AG10803 (cell line): Measurements from ENCODE around the gene S100PBP.

Experiments
- DNase-seq: peaks from one replicate; pipeline ENCODE4 v3.0.0; 2010; ENCODE audit warnings: low read depth
- H3K4me3 ChIP-seq: 2 replicates; pipeline ENCODE4 v1.5.1; 2011; ENCODE audit warnings: mild to moderate bottlenecking, low read length, control low read depth
- CTCF ChIP-seq: conservative IDR thresholded peaks from 2 replicates; pipeline ENCODE4 v1.5.1; 2011; ENCODE audit warnings: mild to moderate bottlenecking, low read length, control low read depth, inconsistent platforms

Gene S100PBP

DNA sequence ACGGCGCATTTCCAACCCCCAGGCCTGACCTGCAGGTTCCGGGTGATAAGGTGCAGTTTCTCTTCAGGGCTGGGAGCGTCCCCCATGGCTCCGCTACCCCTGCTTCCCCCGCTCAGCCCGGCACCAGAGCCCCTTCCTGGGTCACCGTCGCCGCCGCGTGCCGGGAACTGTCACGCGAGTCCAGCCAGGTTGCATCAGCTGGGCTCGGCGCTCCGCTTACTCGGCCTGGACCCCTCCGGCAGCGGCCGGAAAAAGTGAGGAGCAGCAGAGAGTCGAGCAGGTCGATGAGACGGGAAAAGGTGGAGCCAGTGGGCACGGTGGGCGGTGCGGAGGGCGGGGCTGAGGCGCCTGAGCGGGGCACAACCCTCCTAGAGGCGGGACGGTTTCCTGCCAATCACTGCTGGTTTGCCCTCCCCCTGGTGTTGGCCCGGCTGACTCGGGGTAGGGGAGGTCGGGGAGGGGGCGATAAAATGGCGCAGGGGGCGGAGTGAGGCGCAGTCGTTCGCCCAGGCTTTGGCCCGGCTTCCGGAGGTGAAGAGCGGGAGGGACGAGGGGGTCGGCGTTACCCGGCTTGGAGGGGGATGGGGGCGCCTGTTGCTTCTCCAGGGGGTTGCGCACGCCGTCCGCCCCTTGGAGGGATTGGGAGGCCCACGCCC is at the start of gene S100PBP, which contains the start of gene YARS1:
S100PBP (plus strand) TSS at position 495 of the 656 bp plus-strand sequence. CDS start 8,447 bp downstream, outside the sequence.
YARS1 (minus strand) TSS at position 200 of the 656 bp plus-strand sequence; CDS start at position 86, 114 bp downstream.
- no peak for TF ChIP-seq CTCF
- DNase-seq, result peak; percentile 98
- peak within 1 kb of the TSS; percentile 98 for H3K4me3 ChIP-seq

GRCh38 chr1:32768110-32768850 is 49.2 kb upstream of the S100PBP start:
- DNase-seq, result no peak
- H3K4me3 ChIP-seq, result no peak overlapping the region
- TF ChIP-seq CTCF, result no peak

DNA sequence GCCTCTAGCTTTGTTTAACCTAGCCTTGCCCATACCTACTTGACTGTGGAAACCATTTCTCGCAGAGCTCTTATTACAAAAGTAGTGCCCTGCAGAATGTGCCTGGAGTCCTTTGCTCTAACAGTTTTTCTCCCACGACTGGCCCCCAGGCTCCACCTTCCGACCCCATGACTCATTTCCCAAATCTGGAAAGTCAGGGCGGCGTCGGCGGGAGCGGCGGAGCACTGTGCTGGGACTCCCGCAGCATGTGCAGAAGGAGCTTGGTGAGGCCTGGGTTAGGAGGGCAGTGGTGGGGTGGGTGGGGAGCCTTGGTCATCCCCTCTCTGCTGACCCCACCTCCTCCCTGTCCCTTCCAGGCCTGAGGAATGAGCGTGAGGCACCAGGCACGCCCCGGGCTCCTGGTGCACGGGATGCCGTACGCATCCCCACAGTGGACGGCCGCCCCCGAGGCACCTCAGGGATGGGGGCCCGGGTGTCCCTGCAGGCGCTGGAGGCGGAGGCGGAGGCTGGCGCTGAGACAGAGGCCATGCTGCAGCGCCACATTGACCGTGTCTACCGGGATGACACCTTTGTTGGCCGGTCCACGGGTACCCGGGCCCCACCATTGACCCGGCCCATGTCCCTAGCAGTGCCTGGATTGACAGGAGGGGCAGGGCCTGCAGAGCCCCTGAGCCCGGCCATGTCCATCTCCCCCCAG is 47.8 kb upstream of the S100PBP start:
- DNase-seq, result no peak
- no peak for TF ChIP-seq CTCF

GRCh38 chr1:32770221-32770731 is 47.2 kb upstream of the S100PBP start:
- no peak overlapping the region for H3K4me3 ChIP-seq
- DNase-seq, result no peak
- TF ChIP-seq CTCF, result no peak

More for the DNA sequence above, 47.8 kb upstream of the S100PBP start:
- no peak overlapping the region for H3K4me3 ChIP-seq

GRCh38 chr1:32770741-32771548 is 46.5 kb upstream of the S100PBP start:
- no peak for TF ChIP-seq CTCF
- DNase-seq, result no peak
- no peak overlapping the region for H3K4me3 ChIP-seq

- DNase-seq, result no peak
- H3K4me3 ChIP-seq, result no peak overlapping the region
- no peak for TF ChIP-seq CTCF
Observed at GRCh38 chr1:32771561-32772280, 45.7 kb upstream of the S100PBP start.
